ENCODE measurements around the gene TAF4B.
"Not testable (repeated sequence)": the region's sequence is repeated elsewhere in the genome, so short reads cannot be mapped to it uniquely, and the experiment has no call there.

- TF ChIP-seq BACH1 (IDR thresholded peaks at IDR 0.05; ENCODE audit: low read length); CBX8 (IDR thresholded peaks at IDR 0.05; ENCODE audit: borderline replicate concordance, low read depth, low read length); TBP (IDR thresholded peaks at IDR 0.05; ENCODE audit: low read depth, low read length): not testable (repeated sequence)
- TF ChIP-seq, protein P1, sequence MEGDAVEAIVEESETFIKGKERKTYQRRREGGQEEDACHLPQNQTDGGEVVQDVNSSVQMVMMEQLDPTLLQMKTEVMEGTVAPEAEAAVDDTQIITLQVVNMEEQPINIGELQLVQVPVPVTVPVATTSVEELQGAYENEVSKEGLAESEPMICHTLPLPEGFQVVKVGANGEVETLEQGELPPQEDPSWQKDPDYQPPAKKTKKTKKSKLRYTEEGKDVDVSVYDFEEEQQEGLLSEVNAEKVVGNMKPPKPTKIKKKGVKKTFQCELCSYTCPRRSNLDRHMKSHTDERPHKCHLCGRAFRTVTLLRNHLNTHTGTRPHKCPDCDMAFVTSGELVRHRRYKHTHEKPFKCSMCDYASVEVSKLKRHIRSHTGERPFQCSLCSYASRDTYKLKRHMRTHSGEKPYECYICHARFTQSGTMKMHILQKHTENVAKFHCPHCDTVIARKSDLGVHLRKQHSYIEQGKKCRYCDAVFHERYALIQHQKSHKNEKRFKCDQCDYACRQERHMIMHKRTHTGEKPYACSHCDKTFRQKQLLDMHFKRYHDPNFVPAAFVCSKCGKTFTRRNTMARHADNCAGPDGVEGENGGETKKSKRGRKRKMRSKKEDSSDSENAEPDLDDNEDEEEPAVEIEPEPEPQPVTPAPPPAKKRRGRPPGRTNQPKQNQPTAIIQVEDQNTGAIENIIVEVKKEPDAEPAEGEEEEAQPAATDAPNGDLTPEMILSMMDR (IDR thresholded peaks at IDR 0.05; ENCODE audit: control extremely low read depth in 1 of 3, insufficient read depth in 1 of 3, low read depth in 1 of 3, low read length in 3 of 3), result not testable (repeated sequence)
Observed at GRCh38 chr18:26238718-26239117, 12.5 kb downstream of the TAF4B start.
